GM19372 (cell line): Measurements from ENCODE around the gene TRAPPC12.
"Not testable (repeated sequence)": the region's sequence is repeated elsewhere in the genome, so short reads cannot be mapped to it uniquely, and the experiment has no call there.

Source experiments
- ATAC-seq: cut with Tn5 transposase; IDR thresholded peaks from one replicate; pipeline ENCODE4 v1.9.1; 2021; ENCODE audit warnings: mild to moderate bottlenecking, low read depth, moderate library complexity; ENCODE audit not compliant: unreplicated experiment

Gene TRAPPC12

GRCh38 chr2:3379647-3380534 lies at the start of gene TRAPPC12:
Gene TRAPPC12 (plus strand): TSS chr2:3379694. CDS start chr2:3387624, 7,930 bp downstream.
- peak; percentile 62 for ATAC-seq

- no peak for ATAC-seq
These were observed 47.4 kb upstream of the TRAPPC12 start for GRCh38 chr2:3332133-3332532.

GRCh38 chr2:3334392-3335345 lies 44.8 kb upstream of the TRAPPC12 start:
- no peak for ATAC-seq

- ATAC-seq = no peak
These were observed 42.6 kb upstream of the TRAPPC12 start for GRCh38 chr2:3336844-3337243.

- ATAC-seq = no peak
These were observed 41.2 kb upstream of the TRAPPC12 start for GRCh38 chr2:3338340-3338739.

GRCh38 chr2:3340144-3340543 lies 39.4 kb upstream of the TRAPPC12 start:
- no peak for ATAC-seq

GRCh38 chr2:3341336-3341735 lies 38.2 kb upstream of the TRAPPC12 start:
- no peak for ATAC-seq

GRCh38 chr2:3342324-3342723 lies 37.2 kb upstream of the TRAPPC12 start:
- no peak for ATAC-seq

GRCh38 chr2:3343012-3343411 lies 36.5 kb upstream of the TRAPPC12 start:
- no peak for ATAC-seq

- ATAC-seq = no peak
These were observed 34.6 kb upstream of the TRAPPC12 start for GRCh38 chr2:3344897-3345296.

GRCh38 chr2:3345621-3346020 lies 33.9 kb upstream of the TRAPPC12 start:
- ATAC-seq = no peak

GRCh38 chr2:3348767-3349166 lies 30.7 kb upstream of the TRAPPC12 start:
- no peak for ATAC-seq

- ATAC-seq = no peak
These were observed 30.2 kb upstream of the TRAPPC12 start for GRCh38 chr2:3349211-3349693.

- no peak for ATAC-seq
These were observed 24.5 kb upstream of the TRAPPC12 start for GRCh38 chr2:3354986-3355385.

GRCh38 chr2:3355951-3356569 lies 23.4 kb upstream of the TRAPPC12 start:
- ATAC-seq = no peak

GRCh38 chr2:3356799-3357198 lies 22.7 kb upstream of the TRAPPC12 start:
- no peak for ATAC-seq

- not testable (repeated sequence) for ATAC-seq
These were observed 22.0 kb upstream of the TRAPPC12 start for GRCh38 chr2:3357446-3357845.

- ATAC-seq = no peak
These were observed 21.6 kb upstream of the TRAPPC12 start for GRCh38 chr2:3357926-3358325.

GRCh38 chr2:3361518-3362389 lies 17.7 kb upstream of the TRAPPC12 start:
- no peak for ATAC-seq

- no peak for ATAC-seq
These were observed 14.3 kb upstream of the TRAPPC12 start for GRCh38 chr2:3365219-3365618.
